Activated CD4-positive, CD25-positive, alpha-beta regulatory T cell treated with anti-CD3 and anti-CD28 coated beads, Interleukin-2, amount 50 U/mL, for 72 hours (primary cell): ENCODE data around the gene ABTB2.
"Not testable (repeated sequence)": the region's sequence is repeated elsewhere in the genome, so short reads cannot be mapped to it uniquely, and the experiment has no call there.

Experiments
- DNase-seq: peaks from one replicate; pipeline ENCODE4 v3.0.0; 2021

ABTB2 gene

DNA sequence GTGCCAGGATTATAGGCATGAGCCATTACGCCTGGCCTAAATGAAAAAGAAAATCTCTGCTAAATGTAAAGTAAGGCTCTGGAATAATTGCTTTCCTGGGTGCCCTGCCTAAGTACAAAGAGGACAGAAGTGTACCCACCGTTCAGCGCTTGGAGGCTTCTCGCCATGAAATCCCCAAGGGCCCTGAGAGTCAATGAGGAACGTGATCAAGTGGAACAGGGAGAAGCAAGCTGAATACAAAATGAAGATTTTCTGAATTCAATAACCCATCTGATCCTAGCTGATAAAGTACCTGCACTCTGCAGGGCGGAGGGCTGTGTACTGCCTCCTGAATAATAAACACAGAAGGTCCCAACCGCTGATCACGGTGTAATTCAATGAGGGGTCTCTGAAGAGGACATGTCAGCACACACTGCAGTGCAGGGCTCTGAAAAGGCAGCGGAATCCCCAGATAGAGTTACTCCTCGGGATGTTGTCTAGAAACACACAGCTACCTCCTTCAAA is 97.7 kb downstream of the ABTB2 start:
- DNase-seq: no peak

DNA sequence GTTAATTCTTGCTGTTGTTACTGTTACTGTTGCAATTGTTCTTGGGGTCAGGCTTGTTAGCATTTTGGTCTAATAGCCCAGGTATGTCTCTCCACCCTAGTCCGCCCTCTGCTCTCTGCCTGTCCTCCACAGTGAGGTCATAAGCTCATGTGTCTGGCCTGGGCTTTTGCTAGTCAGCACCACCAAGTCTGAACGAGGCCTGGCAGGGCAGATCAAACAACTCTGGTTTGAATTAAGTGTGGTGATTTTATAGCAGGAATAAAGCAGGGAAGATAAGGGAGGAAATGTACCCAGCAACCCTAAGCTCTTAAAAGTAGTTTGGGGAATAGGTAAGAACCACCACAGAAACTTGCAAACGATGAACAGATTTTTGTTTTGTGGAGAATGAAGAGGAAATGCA is 98.7 kb downstream of the ABTB2 start:
- no peak for DNase-seq

DNA sequence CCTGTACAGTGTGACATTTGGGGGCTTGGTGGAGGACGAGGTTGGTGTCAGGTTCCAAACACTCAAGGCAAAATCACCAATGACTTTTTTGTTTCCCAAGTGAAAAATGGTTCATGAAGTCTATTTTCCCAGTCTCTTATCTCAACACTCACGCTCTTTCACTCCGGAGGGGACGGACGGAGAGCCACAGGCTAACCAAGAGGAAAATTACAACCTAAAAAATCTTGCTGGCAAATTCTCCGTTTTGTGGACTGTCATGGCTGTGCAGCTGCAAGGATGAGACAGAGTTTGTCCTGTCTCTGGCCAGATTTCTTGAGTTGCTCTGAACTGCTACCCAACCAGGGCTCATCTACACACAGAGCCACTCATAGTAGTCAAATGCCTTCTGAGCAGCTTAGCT is 101.2 kb downstream of the ABTB2 start:
- DNase-seq: no peak

DNA sequence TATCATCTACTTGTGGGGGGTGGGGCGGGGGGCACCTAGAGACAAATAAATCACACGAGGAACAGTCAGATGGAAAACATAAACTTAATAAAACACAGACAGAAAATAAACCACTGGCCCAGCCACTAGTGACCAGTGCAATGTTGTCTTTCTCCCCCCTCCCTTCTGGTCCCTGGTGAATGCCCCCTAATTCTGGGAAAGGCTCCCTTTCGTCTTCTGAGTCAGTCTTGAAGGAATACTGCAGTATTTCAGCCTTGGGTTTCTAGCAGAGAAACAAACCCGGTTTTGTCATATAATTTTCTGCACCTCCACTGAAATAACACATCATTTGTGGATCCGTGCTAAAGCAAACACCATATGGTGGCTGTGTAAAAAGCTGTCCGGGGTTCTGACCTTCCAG is 101.7 kb downstream of the ABTB2 start:
- no peak for DNase-seq

DNA sequence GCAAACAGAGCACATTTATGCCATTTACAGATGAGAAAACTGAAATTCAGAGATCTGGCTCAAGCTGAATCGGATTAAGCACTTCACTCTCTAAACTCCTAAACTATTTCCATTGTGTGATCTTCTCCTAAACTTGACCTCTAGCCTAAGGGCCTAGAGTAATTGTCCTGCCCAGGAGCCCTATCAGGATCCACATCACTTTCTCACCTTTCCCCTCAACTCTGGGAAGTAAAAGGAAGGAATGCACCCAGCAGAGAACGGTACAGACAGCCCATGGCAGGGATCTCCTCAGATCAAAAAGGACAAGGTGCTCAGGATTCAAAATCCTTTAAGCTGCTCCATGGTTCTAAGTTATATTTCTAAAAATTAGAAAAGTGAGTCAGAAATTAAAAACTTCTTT is 102.7 kb downstream of the ABTB2 start:
- no peak for DNase-seq

DNA sequence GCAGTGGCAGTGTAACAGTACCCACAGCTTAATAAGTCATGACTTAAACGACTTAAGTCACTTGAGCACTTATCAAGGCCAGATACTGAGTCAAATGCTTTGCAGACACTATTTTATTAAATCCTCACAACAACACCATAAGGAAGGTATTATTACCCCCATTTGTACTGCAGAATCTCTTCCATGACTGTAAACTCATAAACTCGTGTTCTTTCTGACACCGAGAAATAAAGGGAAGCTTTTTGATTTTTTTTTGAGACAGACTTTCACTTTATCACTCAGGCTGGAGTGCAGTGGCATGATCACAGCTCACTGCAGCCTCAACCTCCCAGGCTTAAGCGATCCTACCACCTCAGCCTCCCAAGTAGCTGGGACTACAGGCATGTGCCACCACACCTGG is 103.8 kb downstream of the ABTB2 start:
- no peak for DNase-seq

DNA sequence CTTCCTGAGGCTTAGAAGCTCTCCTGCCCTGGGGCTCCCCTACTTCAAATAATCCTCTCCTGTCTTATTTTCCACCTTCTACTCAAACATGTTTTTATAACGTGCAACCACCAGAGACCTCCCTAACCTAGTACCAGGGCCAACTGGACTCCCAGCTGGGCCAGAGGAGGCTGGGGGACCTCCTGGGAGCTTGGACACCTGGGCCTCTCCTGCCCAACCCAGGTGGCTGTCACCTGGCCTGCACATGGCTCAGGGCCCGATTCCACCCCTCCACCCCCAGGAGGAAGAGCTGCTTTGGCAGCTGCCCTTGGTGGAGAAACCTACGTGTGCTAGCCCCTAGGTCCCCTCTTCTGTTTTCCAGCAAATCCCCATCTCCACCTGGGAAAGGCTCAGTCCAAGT is 105.2 kb downstream of the ABTB2 start:
- DNase-seq: no peak

DNA sequence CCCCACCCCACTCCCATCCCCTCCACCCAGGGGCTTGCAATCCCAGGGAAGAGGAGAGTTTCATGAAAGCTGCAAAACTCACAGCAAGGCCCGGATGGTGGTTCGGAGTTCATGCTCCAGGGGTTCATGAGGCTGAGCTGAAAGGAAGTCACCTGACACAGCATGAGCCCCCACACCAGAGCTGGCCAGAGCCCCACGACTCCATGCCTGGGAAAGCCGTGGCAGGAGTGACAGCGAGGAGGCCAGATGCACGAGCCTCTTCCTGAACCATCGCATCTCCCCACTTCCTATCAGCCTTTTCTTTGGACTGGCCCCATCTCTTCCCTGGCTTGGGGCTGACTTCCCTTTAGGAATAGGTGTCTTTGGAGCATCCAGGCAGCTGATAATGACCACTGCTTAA is 105.8 kb downstream of the ABTB2 start:
- no peak for DNase-seq

DNA sequence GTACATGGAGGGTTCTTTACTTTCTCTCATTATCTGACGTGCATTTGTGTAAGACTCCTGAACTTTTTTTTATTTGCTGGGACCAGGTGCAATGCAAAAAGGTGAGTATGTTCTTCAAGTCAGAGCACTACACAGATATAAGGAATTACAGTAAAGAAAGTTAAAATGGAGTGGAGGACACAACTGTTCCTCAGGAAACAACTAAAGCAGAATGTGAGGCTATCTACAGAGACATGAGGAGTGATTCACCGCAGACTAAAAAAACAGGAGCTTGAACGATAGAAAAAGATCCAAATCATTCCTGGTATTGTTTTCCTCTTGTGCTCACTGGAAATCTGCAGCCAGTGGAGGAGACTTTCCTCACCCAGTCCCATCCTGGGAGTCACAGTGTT is 106.2 kb downstream of the ABTB2 start:
- no peak for DNase-seq

DNA sequence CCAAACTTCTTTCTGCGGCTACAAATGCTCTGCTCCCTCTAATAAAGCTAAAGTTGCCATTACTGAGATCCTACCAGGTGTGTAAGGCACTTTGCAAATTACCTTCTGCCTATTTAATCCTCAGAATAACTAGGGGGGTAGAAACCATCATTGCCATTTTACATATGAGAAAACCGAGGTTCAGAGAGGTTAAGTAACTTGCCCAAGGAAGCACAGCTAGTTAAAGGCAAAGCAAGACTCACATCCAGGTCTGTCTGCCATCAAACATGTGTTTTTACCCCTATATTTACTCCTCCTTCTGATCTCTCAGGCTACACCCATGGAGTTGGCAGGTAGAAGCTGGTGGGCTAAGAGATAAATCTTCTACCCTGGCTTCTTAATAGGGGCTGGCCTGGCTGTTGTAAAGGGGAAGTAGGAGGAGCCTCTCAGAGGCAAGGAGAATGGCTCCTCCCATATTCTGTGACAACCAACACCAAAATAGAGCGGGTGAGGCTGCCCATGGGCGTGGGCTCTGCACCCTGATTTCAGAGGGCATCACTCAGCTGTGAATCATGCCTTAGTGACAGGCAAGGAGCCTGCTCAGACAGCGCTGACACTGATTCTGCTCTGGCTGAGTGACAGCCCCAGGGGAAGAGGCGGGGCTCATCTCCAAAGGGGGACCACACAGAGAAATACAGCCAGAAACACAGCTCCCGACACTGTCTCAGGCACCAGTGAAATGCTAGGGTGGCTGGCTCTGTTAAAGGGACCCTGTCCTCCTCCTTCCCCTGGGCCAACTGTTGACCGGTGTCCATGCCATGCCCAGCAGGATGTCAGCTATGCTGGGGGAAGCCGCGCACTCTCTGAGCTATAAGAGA is 106.8 kb downstream of the ABTB2 start:
- peak; percentile 41 for DNase-seq

DNA sequence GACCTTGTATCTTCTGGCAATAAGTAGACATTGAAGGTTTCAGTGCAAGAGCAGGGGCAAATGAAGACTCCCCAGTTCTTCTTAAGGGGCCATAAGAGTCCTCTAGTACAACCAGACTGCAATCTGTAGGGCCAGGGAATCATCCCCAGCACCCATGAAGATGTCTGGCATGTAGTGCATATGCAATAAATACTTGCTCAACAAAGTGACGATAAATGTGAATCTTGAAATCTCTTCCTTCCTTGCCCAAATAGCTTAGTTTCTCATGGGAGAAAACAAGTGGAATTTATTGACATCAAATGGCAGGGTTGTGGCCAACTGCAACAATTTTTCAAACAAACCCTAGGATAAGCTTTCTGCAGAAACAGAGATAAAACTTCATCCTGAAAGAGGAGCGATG is 107.6 kb downstream of the ABTB2 start:
- DNase-seq: no peak

DNA sequence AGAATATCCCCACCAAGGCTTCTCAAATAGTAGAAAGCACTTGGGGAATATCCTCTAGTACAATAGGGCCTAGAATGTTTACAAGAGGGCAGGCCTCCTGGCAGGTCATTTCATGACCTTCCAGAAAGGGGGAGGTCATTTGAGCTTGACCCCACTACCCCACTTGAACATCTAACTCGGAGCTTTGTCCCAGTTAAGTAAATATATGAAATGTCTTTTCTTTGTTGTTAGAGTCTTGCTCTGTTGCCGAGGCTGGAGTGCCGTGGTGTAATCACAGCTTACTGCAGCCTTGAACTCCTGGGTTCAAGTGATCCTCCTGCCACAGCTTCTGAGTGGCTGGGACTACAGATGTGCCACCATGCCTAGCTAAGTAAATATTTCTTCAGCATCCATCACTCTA is 108.4 kb downstream of the ABTB2 start:
- DNase-seq: no peak

DNA sequence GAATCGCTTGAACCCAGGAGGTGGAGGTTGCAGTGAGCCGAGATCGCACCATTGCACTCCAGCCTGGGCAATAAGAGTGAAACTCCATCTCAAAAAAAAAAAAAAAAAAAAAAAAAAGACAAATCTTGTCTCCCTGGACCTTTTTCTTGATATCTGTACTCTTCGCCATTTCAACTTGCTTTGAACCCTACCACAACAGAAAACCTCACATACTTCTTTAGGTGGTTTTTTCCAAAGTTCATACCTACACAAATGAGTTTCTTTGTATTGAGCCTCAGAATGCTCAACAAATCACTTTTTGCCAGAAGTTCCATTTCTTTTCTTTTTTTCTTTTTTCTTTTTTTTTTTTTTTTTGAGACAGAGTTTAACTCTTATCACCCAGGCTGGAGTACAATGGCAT is 111.3 kb downstream of the ABTB2 start:
- not testable (repeated sequence) for DNase-seq

DNA sequence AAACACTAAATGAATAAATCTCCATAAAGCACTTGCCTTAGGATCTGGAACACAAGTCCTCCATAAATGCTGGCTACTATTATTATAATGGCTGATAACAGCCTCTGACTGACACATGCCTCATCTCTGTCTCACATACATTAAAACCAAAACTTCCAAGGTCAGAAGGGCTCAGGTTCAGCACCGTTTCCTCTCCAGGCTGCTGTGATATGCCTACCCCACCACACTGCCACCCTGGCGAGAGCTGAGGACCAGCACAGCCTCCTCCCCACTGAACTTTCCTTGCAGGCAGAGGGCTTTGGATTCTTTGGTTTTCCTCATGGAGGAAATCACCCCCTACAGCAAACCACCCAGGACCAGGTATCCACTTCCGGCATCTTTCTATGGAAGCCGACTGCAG is 112.8 kb downstream of the ABTB2 start:
- DNase-seq: no peak

DNA sequence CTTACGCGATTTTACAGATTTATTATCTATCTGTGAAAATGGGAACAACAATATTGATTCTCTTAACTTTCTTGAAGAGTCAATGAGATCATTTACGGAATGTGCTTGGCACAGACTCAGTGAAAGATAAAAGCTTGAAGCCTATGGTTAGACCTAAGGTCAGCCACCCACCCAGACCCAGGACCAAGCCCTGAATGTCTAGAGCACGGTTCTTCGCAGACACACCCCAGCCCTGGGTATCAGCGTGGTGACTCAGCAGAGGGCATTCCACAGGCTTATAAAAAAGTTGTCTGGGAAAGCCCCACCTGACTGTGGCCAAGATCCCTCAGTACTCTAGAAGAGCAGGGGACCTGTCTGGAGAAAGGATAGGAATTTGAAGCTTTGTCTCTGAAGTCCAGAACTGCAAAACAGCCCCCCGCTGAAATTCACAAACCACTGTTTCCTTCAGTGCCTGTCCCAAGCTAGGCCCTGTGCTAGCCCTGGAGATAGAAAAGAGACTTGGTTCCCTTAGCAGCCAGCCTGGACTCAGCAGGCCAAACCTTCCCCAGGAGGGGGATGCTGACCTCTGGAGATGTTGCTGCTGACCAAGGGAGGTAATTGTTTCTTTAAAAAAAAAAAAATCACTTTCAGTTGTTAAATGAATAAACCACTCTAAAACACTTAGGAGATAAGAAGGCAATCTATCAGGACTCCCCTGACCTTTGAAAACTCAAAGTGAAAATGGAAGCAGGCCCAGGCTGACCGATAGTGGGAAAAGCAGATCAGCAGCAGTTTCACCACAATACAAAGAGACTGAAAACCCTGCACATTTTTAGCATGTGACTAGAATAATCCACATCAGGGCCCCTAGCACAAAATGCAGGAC is 114.0 kb downstream of the ABTB2 start:
- DNase-seq: no peak

DNA sequence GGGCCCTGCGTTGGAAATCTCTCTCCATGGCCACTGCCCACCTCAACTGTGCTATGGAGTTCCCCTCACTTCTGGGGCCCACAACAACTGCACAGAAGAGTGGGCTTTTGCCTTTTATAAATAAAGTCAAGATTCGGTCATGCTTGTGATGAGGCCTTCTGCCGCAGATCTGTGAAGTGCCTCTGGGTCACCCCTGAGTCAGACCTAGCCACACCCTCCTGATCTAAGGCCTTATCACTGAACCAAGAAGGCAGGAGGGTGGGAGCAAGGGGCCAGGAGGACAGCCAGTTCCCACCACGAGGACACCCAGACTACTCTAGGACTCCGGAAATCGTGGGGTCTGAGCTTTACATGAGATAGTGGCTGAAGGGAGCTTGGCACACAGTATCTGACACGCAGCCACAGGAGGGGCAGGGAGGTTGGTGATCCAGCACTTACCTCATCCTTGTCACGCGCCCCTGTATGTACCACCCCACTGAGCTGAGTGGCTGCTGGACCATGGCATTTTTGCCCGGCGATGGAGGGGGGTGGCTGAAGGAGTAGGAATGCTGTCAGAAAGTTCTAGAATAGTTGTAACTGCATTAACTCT is 115.7 kb downstream of the ABTB2 start:
- no peak for DNase-seq

DNA sequence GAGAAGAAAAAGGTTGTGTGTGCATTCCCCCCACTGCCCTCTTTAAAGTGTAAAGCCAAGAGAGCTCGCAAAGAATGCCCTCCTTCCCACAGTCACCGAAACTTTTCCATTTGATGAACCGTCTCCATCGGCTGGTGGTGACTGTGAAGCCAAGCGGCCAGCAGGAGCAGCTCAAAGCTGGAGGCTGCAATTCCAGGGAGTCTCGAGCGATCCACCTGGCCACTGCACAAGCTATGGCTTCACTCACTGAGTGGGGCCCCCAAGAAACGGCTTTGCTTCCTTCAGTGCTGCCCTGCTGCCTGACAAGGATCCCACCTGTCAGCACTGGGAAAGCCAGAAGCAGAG is 117.7 kb downstream of the ABTB2 start:
- DNase-seq: no peak

DNA sequence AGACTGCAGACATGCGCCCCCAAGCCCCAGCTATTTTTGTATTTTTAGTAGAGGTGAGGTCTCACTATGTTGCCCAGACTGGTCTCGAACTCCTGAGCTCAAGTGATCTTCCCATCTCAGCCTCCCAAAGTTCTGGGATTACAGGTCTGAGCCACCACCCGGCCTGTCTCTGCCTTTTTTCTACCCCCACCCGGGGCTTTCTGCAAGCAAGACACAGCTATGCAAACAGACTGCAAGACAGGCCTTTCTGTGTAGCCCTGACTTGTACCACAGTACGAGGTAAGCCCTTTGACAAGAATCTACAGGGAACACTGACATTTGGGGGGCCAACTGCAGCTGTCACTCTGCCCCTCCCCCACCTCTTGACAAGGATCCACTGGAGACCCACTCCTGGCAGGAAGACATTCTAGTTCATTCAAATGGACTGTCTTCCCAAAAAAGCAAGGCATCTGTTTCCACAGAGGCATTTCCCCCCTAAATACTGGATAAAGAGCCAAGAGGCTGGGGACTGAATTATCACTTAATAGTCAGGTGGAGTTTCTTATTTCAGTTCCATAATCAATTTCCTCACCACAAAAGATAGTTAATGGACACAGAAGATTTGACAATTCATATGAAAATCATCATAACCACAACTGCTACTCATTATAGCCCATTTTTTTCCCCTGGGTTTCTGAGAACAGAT is 118.2 kb downstream of the ABTB2 start:
- no peak for DNase-seq

DNA sequence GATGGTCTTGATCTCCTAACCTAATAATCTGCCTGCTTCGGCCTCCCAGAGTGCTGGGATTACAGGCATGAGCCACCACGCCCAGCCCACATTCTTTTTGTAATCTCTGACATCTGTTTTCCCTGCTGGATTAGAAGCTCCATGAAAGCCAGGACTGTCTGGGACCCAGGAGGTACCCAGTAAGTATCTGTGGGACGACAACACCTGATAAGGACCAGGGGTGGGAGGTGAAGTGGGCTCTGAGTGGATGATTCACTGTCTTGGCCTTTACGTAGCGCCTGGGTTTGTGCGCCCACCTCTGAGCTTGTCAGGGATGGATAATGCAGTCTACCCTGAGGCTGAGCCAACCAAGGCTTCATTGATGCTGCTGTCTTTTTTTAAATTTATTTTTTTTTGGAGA is 118.8 kb downstream of the ABTB2 start:
- DNase-seq: no peak

DNA sequence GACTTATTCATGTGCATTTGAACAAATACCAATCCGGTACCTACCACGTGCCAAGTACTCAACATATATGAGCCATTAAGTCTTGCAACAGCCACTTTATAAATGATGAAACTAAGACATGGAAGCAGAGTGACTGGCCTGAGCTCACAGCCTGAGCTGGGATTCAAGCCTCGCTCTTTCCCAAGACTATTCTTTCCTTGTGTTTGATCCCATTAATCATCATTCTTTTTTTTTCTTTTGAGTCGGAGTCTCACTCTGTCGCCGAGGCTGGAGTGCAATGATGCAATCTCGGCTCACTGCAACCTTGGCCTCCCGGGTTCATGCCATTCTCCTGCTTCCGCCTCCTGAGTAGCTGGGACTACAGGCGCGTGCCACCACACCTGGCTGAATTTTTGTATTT is 119.3 kb downstream of the ABTB2 start:
- DNase-seq: no peak

DNA sequence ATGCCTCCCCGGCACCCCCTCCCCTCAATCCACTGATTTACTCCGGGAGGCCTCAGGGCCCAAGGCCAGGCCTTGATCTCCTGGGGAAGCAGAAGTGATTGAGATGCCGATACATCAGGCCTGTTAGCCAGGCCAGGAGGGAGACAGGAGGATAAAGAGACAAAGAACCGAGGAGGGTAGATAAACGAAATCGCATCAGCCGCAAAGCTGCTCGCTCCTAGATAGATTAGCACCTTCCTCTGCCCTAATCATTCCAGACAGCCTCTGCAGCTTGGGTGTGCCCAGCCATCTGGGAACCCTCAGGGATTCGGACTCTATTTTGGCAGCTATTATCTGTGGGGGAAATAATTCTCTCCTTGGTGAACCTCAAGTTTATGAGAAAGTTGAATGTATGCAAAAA is 121.2 kb downstream of the ABTB2 start:
- DNase-seq: no peak

DNA sequence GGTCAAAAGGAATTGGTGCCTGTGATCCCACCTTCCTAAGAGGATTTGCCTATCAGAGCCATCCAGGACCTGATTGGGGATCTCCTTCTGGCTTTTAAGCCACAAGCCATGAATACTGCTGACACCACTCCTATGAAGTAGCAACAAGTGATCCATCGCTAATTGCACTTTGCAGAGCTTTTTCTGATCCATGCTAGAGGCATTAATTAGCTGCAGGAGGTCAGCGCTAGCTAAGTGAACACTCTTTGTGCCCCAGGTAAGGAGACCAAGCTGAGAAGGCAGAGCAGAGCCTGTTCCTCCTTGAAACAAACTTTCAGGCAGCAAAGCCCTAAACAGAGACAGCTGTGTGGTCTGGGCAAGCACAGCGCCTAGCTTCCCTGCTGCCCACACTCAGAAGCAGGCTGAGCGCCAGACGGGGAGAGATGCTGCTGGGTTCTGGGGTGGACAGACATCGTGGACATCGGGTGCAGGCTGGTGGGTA is 122.2 kb downstream of the ABTB2 start:
- no peak for DNase-seq

DNA sequence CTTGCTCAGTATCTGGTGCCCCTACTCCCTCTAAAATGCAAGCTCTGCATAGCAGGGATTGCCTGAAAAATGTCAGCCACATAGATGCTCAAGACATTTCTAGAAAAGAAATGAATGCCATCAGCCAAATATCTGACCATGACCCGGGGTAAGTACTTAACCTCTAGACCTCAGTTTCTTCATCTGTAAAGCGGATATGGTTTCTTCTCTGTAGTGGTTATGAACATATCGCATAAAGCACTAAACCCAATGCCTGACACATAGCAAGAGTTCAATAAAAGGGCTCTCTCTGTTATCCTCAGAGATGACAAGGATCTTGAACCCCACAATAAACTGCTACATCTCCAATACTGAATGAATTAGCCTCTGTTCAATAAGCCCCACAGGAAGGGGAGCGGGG is 122.6 kb downstream of the ABTB2 start:
- no peak for DNase-seq
